Measurements from ENCODE around the gene TMEM151B.
A peak's percentile ranks its signal among the peaks of the same experiment; 100 is the strongest.

TMEM151B gene

DNA sequence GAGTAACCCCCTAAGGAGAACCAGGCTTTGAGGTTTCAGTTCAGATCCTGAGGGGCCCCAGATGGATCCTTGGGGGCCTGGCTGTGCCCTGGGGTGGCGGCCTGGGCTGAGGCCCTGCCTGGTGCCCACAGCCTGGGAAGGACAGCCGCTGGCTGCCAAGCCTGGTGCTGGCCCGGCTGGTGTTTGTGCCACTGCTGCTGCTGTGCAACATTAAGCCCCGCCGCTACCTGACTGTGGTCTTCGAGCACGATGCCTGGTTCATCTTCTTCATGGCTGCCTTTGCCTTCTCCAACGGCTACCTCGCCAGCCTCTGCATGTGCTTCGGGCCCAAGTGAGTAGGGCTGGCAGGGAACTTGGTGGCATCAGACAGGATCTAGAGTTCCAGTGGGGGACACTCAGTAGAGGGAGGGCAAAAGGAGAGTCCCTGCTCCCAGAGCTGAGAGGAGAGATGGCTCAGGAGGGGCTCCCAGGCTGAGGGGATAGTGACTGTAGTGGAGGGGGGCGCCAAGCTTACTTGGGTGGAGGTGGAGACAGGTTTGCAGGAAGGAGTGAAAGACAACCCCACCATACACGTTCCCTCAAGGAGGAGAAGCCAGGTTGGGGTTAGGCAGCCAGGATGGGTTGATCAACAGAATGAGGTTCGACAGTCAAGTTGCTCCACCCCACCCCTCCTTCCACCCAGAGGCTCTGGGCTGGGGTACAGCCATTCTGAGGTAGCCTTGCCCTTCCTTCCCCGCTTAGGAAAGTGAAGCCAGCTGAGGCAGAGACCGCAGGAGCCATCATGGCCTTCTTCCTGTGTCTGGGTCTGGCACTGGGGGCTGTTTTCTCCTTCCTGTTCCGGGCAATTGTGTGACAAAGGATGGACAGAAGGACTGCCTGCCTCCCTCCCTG lies 37.3 kb upstream of the TMEM151B start:
- peak in 2 of 14 donors; percentile 40 to 46 for DNase-seq

DNA sequence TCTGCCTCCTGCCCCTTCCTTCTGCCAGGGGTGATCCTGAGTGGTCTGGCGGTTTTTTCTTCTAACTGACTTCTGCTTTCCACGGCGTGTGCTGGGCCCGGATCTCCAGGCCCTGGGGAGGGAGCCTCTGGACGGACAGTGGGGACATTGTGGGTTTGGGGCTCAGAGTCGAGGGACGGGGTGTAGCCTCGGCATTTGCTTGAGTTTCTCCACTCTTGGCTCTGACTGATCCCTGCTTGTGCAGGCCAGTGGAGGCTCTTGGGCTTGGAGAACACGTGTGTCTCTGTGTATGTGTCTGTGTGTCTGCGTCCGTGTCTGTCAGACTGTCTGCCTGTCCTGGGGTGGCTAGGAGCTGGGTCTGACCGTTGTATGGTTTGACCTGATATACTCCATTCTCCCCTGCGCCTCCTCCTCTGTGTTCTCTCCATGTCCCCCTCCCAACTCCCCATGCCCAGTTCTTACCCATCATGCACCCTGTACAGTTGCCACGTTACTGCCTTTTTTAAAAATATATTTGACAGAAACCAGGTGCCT lies 36.6 kb upstream of the TMEM151B start:
- DNase-seq, result no peak

DNA sequence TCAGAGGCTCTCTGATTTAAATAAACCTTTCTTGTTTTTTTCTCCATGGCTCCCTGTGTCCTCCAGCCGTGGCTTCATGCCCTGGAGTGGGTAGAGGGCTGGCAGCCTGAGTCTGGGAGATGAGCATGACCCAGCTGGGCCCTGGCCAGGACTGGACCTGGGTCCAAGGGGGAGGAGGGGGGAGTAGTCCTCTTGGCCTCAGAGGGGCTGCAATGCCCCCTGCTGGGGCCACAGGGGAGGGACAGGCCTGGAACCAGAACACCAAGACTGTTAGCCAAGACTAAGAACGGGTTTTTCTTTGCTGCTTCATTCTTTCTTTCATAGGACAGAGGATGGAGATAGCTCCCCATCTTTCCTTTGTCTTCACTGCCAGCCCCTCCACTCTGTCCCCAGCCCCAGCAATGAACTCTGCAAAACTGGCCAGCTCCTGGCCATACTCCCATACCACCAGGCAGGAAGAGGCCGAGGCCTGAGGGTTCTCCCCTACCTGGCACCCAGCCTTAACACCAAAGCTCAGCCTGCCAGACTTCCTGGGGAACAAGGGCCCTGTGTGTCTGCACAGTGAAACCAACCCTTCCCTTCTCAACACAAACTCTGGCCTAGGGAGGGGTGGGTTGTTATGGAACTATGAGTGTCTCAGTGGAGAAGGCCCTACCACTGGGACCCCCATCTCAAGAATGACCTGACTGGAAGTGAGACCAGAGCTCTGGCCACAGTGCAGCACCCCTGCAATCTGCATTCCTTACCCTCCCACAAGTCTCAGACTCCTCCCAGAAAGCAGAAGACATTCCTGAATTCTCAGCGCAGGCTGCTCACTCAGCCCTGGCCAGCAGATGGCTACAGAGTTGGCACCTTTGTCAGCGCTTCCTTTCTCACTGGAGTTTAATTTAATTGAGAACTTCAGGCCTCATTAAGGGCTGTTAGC lies 35.9 kb upstream of the TMEM151B start:
- peak in 12 of 14 donors; percentile 62 to 88 (median 81) for DNase-seq

DNA sequence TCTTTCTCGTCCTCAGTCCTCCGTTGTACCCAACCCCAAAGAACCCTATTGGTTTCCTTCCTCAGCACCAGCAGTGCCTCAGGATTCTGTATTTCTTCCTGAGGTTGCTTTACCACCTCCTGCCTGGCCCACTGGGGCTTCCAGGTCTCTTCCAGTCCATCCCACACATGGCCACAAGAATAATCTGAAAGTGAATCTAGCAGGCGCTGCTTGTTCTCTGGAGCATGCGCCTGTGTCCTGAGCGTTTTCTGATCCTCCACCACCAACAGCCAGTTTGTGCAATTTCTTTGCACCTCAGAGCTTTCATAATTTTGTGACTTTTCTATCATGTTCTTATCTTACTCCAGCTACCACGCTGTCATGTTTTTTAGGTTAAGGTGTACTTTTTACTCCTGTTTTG lies 35.0 kb upstream of the TMEM151B start:
- no peak for DNase-seq

DNA sequence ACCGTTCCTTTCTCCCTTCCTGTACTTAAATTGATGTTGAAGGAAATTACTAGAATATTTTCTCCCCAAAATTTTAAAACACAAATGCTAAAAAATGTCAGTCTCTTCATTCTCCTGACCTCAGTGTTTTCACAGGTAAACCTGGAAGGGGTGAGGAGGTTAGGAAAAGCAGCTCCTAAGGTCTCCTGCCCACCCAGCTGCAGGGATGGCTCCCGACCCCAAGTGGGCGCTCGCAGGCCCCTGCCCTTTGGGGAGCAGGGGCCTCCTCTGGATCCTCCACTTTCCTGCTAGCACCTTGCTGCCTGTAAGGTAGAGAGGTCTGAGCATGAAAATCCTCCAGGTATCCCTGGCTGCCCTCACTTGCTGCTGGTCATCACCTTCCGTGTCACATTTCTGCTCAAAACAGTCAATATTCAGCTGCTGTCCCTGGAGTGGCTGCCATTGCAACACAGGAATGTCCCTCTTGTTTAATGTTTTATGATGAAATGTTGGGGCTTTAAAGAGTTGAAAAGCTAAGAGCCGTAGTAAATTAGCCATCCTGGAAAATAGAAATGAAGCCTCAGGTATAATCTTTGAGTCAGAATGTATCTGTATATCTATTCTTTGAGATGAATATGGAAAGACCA lies 34.2 kb upstream of the TMEM151B start:
- DNase-seq, result no peak

DNA sequence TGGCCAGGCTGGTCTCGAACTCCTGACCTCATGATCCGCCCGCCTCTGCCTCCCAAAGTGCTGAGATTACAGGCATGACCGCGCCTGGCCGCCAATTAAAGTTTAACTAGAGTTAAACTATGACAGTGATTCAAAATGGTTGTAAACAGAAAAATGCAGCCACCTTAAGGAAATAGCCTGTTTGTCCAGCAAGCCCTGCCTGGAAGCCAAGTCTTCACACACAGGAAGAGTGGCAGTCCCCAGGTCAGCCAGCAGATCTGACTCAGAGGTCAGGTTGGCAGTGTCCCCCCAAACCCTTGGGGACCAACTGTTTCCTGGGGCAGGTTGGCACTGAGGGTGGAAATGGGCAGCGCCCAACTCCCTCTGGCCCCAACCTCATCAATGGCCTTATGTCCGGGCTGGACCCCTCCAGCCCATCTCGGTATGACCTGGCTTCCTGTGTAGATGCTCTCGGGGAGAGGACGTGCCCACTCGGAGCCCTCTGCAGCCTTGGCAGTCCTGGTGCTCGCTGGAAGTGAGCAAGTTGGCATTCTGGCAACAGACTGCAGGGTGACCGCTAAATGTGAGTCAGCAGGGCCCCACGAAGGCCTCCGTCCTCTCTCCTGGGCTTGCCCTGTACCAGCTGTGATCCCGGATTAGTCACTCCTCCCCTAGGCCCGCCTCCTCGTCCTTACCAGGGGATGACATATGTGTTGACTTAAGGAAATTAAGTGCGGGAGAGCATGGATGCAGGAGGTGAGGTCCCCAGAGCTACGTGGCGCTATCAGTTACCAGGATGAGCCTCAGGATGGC lies 33.0 kb upstream of the TMEM151B start:
- peak in 11 of 14 donors; percentile 54 to 94 (median 80) for DNase-seq

DNA sequence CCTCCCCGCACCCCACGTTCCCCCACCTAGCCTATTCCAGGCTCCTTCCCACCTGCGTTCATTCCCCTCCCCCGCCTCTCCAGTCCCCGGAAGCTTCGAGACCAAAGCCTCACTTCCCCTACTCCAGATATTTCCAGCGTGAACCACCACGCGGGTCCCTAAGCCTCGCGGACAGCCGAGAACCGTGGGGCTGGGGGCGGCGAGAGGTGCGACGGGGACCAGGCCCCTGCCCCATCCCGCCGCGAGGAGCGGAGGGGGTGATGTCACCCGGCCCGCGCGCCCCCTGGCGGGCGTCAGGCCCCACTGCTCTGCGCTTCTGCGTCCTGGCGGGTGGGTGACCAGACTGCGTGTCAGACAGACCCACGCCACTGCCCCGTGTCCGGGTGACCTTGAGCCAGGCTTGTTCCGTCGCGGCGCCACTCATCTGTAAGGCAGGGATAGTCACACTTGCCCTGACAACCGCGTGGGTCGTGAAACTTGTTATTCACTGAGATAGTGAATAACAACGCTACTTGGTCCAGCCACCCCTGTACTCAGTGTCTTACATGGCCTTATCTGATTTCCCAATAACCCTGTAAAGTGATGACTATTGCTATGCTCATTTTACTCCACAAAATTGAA lies 32.3 kb upstream of the TMEM151B start:
- DNase-seq, result peak in 13 of 14 donors; percentile 37 to 87 (median 80)

DNA sequence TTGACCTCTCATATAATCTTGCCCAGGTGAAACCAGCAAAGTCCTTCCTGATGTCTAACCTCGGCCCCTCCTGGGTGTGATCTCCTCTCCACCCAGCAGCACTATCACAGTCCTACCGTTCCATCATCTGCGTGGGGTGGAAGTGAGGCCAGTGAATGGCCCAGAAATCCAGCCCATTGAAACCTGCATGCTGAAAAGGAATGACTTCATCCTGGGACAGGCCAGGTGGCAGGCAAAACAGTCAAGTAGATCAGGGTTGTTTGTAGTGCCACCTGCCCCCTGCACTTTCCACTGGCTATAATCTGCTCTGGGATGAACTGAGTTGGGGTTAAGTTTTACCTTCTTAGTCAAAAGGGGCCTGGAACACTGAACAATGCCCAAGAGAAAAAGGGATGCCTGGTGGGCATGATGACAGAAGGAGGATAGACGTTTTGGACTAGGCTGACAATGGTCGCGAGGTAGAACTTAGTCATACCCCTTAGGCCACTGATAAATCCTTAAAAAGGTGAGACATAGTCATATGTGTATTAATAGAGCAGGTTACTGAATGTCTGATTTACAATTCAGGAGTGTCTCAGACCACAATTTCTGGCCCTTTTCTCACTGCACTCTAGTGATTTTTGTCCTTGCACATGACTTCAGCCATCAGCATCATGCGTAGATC lies 31.4 kb upstream of the TMEM151B start:
- no peak for DNase-seq

DNA sequence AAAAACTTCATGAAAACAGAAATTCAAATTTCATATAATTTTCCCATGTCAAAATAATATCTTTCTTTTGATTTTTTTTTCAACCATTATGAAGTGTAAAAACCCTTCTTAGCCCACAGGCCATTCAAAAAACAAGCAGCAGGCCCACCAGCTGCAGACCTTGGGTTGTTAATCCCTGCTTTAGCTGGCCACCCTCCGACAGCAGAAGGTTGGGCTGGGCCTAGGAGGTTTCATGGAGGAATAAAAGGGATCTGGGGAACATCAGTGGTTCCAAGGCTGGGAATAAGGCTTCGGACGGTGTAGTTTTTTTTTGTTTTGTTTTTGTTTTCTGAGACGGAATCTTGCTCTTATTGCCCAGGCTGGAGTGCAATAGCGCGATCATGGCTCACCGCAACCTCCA lies 26.9 kb upstream of the TMEM151B start:
- no peak for DNase-seq

DNA sequence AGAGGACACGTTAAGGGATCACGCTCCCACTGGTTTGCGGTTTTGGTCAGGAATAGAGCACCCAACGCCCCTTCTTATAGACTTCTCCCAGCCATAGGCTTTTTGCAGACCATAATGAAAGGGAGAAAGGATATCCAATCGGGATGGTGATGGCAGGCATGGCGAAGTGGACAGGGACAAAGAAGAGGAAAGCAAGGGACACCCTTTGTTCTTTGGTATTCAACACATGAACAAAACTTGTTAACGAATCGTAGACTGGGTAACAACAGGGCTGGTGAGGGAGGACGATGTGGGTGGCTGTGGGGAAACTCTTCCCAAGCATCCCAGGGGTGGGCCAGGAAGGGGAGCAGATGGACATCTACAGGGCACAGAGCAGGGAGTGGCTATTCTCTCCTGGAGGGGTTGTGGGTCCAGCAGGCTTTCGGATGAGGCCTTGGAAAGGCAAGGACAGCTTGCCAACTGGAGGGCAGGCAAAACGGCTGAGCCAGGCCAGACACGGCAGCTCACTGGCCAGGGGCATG lies 24.8 kb upstream of the TMEM151B start:
- peak in 1 of 14 donors; percentile 66 for DNase-seq

DNA sequence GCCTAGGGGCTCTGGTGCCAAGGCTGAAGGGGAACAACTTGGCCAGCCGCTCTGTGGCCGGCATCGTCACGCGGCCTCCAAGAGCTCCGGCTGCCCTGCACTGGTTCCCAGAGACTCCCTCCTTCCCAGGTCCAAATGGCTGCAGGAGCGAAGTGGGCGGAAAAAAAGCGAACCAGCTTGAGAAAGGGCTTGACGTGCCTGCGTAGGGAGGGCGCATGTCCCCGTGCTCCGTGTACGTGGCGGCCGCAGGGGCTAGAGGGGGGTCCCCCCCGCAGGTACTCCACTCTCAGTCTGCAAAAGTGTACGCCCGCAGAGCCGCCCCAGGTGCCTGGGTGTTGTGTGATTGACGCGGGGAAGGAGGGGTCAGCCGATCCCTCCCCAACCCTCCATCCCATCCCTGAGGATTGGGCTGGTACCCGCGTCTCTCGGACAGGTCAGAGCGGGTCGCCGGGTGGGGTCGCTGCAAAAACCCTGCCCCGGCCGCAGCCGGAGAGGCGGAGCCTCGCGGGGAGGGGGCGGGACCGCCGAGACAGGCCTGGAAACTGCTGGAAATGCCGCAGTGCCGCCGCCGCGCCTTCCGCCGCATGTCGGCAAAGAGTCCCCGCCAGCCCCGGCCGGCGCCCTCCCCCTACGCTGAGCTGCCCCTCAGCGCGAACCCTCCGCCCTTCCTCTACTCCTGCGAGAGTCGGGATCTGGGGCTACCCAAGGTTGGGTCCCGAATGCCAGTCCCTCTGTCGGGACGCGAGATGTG lies 24.2 kb upstream of the TMEM151B start:
- peak; percentile 61 to 95 (median 89) for DNase-seq

DNA sequence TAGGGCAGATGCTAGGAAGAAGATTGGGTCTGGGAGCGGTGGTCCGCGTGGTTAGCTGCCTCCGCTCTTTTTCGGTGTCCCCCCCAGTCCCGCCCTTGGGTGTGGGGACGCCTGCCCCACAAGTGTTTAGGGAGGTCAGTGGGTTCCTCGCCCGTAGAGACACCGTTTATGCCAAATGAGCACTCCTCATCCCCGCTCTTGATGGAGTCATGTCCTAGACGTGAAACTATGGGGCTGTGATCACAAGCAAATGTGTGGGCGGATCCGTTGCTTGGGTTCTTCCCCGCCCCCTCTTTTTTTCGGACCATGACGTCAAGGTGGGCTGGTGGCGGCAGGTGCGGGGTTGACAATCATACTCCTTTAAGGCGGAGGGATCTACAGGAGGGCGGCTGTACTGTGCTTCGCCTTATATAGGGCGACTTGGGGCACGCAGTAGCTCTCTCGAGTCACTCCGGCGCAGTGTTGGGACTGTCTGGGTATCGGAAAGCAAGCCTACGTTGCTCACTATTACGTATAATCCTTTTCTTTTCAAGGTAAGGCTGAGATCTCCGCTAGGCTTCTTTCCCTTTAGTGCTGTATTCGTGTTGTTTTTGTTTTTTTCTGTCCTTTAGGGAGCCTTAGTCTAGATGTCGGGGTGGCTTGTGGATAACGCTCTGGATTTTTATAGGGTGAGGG lies 23.4 kb upstream of the TMEM151B start, which contains the start of gene HSP90AB1:
TSS of gene HSP90AB1 (plus strand) at position 439 of the 675 bp plus-strand sequence. CDS start 1,529 bp downstream, outside the sequence.
- peak; percentile 47 to 97 (median 88) for DNase-seq

DNA sequence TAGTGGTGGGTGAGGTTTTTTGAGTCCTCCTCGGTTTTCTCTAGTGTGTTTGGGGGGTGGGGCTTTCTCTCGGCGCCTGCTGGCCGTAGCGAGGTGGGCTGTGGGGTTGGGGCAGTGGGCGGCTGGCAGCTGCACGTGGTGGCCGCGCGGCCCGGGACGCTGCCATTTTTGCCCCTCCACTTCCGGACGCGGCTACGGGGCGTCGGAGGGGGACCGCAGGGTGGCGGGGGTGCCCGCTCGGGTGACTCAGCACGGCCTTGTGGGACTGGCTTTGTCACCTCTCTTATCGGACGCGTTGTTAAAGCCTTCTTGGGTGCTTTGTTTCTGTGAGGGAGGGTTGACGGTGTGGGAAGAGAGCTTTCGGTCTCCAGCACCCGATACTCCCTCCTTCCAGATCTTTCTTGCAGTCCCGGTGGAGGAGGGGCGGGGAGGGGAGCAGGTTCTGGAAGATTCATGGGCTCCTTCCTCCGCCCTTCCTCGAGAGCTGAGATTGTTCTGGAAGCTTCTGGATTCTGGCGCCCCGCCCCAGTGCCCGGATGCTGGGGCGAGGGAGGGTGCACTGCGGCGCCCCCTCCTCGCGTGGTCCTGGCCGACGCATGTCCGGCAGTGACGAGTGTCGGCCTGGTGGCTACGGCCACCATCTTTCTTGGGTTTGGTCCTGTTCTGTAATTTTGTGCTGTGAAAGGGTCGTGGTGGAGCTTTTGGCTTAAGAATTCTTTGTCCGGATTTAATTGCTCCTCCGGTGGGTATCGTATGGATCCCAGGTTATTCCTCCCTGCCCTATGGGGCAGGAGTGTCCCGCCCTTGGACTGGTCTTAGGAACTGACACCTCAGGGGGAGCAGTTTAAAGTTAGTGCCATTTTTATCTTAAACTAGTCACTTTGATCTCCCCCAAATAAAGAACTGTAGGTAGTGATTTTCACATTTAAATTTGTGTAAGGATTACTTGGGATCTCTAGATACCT lies 22.6 kb upstream of the TMEM151B start:
- peak in 12 of 14 donors; percentile 54 to 90 (median 86) for DNase-seq

DNA sequence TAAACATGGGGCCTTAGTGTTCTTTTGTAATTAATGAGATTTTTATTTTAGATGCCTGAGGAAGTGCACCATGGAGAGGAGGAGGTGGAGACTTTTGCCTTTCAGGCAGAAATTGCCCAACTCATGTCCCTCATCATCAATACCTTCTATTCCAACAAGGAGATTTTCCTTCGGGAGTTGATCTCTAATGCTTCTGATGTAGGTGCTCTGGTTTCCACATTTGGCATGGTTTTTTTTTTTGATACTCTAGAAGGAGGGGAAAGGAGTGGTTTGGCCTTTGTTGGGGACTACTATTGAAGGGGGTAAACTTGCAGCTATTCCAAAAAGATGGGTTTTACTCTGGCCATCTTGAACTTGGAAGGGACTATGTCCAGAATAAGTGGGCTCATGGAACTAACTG lies 21.7 kb upstream of the TMEM151B start:
- no peak for DNase-seq

DNA sequence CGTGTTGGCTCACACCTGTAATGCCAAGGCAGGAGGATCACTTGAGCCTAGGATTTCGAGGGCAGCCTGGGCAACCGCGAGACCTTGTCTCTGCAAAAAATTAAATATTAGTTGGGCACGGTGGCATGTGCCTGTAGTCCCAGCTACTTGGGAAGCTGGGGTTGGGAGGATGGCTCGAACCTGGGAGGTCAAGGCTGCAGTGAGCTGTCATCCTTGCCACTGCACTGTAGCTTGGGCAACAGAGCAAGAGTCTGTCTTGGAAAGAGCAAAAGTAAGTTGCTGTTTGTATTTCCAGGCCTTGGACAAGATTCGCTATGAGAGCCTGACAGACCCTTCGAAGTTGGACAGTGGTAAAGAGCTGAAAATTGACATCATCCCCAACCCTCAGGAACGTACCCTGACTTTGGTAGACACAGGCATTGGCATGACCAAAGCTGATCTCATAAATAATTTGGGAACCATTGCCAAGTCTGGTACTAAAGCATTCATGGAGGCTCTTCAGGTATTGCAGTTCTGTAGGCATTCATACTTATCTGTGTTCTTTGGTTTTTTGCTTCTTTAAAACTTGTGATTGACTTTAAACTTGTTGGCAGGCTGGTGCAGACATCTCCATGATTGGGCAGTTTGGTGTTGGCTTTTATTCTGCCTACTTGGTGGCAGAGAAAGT lies 21.0 kb upstream of the TMEM151B start:
- DNase-seq, result no peak

DNA sequence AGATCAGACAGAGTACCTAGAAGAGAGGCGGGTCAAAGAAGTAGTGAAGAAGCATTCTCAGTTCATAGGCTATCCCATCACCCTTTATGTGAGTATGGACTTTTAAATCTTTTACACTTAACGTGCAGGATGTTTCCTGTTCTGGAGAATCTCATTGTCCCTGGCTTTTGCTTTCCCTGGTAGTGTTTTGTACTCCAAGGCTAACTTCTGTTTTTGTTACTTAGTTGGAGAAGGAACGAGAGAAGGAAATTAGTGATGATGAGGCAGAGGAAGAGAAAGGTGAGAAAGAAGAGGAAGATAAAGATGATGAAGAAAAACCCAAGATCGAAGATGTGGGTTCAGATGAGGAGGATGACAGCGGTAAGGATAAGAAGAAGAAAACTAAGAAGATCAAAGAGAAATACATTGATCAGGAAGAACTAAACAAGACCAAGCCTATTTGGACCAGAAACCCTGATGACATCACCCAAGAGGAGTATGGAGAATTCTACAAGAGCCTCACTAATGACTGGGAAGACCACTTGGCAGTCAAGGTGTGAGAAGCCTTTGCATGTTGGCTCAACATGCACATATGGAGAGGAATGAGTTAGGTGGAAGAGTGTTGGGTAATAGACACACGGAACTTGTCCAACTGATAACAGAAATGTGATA lies 20.1 kb upstream of the TMEM151B start:
- no peak for DNase-seq

Measured in C1 segment of cervical spinal cord (tissue), 14 donors.